COLO829 (cell line): ENCODE data around the gene NACC2.

Experiments used
- DNase-seq: peaks from one replicate; pipeline ENCODE4 v3.0.0; 2012; ENCODE audit warnings: low spot score

Gene NACC2

DNA sequence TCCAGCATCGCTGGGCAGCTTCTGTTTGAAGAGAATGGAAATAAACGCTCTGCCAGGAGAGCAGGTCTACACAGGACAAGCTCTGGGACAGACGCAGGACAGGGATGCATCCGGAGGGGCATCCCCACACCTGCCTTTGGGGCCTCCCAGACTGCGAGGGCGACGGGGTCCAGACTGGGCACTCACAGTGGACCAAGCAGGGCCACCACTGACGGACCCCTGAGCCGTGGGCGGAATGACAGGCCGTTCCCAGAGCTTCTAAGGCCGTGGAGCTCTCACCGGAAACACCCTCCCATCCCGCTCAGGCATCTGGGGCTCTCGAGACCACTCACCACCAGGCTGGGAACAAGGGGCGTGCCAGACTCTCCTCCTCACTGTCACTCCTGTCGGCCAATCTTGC, 34.1 kb upstream of the NACC2 start:
- no peak for DNase-seq

DNA sequence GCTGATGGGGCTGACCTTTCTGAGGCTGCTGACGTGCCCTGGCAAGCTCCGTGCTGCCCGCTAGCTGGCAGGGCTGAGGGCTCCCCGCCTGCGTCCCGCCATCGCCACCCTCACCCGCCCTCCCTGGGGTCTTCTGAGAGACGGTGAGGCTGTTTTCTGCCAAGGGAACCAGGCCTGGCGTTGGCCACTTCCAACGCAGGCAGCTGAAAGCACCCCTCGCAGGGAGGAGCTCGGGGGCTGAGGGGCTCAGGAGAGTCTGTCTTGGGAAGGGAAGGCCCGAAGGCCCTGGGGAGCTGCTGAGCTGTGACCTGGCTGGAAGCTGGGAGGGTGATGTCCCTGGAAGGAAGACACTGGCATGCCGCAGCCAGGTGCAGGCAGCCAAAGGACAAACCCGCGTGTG, 33.3 kb upstream of the NACC2 start:
- no peak for DNase-seq

DNA sequence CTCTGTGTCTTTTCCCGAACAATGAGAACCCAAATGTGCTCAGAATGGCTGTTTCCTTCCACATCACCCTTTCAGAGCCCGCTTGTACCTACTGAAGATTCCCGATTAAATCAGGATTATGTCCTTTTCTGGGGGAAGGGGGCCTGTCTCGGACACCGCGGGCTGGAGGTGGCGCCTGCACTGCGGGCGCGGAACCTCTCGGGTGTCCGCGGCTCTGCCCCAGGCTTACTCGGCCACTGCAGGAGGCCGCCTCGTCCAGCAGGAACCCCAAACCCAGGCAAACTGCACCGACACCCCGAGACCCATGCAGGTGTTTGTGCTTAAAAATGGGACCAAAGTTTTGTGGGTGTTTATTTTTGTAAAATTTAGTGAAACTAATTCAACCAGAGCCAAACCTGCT, 32.2 kb upstream of the NACC2 start:
- DNase-seq, result no peak

DNA sequence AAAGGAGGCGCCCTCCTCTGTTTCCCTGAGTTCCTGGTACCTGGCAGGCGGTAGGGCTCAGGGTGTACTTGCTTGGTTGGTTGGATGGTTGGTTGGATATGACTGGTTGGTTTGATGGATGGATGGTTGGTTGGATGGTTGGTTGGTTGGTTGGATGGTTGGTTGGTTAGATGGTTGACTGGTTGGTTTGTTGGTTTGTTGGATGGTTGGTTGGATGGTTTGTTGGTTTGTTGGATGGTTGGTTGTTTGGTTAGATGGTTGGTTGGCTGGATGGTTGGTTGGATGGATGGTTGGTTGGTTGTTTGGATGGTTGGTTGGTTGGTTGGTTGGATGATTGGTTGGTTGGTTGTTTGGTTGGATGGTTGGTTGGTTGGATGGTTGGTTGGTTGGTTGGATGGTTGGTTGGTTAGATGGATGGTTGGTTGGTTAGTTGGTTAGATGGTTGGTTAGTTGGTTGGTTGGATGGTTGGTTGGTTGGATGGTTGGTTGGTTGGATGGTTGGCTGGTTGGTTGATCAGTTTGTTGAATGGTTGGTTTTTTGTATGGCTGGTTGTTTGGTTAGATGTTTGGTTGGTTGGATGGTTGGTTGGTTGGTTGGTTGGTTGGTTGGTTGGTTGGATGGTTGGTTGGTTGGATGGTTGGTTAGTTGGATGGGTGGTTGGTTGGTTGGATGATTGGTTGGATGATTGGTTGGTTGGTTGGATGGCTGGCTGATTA, 30.0 kb upstream of the NACC2 start:
- no peak for DNase-seq

DNA sequence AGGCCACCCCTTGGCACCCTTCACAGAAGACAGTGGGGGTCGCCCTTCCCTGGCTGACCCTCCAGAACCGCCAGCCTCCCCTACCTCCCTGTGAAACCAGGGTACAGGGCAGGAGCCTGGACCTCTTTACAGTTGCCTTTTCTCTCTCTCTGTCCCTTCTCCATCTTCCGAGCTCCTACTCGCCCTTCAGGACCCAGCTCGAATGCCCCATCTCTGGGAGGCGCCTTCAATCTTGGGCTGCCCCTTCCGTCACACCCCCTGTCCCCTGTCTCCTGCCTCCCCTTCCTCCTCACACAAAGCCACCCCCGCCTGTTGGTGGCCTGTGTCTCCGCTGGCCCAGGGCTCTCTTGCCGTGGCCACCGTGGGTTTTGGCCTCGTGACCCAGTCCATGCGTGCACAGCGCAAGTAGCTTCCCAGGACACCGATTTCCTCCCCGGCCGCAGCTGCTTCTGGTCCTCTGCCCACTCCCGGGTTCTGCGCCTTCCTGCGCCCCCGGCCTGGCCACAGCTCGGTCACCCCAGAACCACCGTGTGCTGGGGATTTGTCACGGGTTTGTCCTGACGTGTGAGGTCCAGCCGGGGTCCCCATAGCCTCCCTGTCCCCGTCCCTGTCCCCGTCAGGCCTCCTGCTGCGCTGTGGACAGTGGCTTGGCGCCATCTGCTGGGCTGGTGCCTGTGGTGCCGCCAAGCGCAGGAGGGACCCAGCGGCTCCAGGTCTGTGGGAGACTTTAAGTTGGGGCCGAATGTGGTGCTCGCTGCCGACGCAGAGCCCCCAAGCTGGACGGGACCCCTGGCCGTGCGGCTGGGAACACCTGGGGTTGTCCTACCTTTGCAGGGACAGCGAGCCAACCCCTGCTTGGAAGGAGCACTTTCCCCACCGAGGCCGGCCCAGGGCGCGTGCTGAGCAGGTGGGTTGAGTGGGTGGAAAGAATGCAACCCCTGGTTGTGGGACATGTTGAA, 27.6 kb upstream of the NACC2 start:
- DNase-seq, result peak; percentile 66

DNA sequence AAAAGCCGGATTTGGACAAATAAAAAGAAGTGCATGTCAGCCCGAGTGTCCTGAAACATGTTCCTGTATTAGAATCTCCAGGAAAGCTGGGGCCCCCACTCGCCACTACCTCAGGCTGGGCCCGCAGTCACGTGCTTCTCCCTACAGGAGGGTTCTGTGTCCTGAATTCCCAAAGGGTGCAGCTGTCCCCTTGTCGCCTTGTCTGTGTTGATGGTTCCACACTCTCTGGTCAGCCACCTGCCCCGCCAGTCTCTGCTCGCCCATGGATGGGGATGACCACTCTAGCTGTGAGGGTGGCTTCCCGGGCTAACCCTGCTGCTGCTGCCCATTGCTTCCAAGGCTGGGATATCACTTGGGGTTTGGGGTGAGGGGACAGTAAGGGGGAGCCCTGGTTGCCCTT, 26.7 kb upstream of the NACC2 start:
- DNase-seq, result no peak

DNA sequence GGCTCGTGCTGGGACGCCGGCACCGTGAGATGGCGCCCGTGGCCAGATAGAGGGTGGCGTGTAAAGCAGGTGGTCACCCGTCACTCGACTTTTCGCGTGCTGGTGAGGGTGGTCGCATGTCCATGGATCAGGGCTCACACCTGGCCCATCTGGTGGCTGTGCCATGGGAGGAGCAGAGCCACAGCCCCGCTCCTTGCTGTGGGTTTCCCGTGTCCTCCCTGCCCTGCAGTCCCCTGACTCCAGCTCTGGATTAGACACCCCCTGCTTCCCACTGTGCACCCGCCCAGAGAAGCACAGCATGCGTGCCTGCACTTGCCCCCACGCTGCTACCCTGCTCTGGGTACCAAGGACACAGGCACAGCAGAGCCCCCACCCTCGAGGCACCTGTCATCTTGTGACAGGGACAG, 25.4 kb upstream of the NACC2 start:
- no peak for DNase-seq

DNA sequence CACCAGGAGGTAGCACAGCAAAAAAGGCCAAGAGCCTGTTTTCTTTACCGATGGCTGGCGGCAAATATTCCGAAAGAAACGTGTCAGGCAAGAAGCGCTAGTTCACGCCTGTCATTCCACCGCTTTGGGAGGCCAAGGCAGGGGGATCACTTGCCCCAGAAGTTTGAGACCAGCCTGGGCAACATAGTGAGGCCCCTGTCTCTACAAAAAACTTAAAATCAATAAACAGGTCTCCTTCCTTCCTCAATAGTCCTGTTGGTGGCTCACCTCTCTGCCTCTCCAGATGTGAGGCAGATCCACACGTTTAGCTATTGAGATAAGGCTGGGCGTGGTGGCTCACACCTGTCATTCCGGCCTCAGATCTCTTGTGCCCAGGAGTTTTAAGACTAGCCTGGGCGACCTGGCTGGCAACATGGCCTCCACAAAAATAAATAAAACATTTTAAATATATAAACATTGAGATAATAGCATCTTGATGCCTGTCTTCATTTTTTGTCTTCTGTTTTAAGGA, 24.8 kb upstream of the NACC2 start:
- no peak for DNase-seq

DNA sequence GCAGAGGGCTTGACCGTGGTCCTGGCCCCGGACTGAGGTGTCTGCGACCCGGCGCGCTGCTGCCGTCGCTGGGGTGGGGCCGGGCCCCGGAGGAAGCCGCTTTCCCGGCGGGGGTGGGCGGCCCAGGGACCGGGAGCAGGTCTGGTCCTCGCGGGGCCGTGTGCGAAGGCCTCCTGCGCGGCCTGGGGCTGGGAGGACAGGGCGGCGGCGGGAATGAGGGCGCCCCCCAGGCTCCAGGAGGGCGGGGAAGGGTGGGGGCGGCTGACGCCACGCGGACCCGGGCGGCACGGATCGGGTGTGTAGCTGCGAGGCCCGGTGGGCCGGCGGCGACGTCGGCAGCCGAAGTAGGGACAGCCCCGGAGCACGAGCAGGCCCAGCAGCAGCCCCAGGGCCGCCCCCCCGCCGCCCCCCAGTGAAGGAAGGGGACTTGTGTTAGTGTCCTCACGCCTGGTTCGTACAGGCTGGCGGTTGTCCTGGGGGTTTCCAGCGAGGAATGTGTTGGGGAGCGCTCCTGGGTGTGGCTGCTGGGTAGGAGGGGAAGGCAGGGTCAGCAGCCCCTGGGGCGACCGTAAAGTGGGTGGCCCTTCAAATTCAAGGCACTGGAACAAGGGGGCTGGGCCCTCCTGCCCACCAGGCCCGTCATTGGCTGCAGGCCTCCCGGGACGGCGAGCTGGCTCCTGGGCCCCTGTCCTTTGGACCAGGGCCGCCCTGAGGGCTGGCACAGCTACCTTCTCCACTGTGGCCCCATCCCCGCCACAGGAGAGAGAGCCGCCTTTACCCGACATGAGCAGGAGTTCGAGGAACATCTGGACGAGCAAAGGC, 24.2 kb upstream of the NACC2 start:
- no peak for DNase-seq

DNA sequence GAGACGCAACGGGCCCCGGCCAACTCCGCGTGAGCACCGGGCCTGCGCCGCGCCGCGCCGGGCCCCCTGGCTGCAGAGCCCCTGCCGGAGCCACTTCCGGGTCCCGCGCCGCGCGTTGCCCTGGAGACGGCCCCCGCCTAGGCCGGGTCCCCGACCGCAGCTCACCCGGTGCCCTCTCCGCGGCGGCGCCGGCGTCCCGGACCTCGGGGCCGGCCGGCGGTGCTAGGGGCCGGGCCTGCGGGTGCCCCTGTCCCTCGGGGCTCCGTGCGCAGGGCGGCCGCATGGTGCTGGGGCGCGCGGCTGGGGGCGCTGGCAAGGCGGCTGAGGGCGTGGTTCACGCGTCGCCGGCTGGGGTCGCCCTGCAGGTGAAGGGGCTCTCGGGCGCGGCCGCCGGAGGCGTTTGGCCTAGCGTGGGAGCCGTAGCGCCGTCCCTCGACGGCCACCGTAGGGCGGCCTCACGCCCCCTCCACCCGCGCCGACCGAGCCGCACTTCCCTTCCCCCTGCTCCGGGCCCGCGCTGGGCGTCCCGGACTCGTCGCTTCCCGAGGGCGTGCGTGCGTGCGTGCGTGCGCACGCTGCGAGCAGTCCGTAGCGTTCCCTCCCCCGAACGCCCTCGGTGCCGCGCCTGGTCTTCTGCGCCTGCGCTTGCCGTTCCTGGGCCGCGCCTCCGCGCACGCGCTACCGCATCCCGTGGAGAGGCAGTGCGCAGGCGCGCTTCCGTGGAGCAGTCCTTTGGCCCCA, 23.4 kb upstream of the NACC2 start, which contains the start of gene TMEM250:
Gene TMEM250 (minus strand): TSS at position 556 of the 741 bp plus-strand sequence. CDS start 1,975 bp downstream, outside the sequence.
- peak; percentile 98 for DNase-seq

DNA sequence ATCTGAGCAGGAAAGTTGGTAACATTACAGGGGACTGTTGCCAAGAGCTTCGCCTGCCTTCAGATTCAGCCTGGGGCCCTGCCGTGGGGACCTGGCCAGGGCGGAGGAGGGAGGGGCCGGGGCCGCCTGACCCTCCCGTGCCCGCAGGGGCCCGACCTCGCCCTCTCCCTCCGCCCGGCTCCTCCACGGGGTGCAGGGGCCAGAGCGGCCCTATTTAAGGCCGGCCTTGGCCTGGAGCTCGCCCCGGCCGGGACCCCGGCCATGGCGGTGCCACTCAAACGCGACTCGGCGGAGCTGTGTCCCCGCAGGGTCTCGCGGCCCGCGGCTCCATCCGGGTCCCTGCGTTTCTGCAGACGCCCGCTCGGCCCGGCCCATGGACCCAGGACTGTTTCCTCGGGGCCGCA, 22.8 kb upstream of the NACC2 start:
- no peak for DNase-seq

DNA sequence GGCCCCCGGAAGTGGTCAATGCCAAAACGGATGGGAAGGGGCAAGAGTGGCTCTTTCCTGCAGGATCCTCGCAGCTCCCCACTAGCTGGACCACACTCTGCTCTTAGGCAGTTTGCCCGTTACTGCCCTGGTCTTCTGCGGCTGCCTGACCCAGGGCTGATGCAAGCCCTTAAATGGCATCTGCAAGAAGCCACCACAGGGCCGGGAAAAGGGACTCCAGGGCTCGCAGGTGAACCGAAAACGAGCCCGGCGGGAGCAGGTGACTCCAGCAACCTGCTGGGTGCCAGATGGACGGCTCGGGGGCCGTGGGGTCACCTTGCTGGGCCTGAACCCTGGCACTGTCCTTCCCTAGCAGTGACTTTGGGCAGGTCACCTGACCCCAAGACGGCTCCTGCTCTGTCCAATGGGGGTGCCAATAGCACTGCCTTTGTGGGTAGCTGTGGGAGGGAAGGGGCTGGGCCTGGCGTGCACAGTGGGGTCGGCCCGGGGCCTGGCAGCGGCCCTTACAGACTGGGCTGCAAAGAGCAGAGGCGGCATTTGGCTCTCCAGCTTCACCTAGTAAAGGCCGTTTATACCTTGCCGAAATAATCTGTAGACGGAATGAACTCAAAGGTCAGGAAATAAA, 22.3 kb upstream of the NACC2 start:
- no peak for DNase-seq

DNA sequence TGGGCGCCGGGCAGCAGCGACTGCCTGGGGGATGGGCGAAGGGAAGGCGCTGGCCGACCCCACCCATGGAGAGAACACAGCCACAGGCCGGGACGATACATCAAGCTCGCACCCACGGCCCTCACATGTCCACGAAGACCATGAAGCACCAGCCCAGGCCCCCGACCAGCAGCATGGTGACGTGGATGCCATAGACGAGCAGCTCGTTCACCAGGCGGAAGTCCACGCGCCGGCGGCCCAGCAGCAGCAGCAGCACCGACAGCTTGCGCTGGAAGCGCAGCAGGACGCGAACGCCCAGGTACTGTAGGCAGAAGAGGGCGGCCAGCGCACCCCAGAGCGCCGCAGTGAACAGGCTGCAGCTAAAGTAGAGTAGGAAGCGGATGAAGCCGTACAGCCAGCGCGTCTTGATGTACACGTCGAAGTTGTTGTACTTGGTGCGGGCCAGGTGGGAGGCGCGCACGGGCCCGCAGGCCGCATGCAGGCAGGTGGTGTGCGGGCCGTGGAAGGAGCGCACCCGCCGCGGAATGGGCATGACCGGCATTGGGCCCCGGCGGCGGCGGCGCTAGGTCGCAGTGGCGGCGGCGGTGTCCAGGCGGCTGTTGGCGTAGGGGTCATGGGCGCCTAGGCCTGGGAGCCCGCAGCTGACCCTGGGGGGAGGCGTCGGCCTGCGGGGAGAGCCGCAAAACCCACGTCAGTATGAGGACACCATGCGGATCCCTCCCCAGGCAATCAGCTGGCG, 21.4 kb upstream of the NACC2 start:
- no peak for DNase-seq

DNA sequence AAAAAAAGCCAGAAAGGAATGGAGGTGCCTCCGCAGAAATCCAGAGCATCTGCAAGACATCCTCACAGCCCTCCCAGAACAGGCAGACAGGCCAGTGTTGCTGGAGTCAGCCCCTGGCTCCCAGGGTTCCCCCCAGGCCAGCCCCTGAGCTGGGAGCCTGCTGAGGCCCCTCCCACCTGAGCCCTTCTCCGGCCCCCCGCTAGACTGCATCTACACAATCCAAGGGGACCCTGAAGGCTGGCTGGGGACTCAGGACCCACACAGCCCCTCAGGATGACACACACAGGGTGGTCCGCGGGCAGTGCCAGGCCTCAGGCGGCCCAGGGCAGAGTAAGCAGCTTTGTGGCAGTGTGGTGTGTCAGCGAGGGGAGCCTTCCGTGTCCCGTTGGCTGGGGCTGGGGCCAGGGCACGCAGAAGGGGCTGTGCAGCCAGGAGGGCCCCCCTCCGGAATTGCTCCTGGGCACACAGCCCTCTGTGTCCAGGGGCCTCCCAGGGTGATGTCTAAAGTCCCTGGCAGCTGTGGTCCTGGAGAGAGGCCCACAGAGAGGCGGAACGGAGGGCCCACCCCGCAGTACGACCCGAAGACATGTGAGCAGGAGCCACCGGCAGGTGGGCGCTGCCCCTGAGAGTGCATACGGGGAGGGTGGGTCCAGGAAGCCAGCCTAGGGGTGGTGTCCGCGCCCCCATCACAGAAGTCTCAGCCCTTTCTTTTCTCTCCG, 20.7 kb upstream of the NACC2 start:
- no peak for DNase-seq

DNA sequence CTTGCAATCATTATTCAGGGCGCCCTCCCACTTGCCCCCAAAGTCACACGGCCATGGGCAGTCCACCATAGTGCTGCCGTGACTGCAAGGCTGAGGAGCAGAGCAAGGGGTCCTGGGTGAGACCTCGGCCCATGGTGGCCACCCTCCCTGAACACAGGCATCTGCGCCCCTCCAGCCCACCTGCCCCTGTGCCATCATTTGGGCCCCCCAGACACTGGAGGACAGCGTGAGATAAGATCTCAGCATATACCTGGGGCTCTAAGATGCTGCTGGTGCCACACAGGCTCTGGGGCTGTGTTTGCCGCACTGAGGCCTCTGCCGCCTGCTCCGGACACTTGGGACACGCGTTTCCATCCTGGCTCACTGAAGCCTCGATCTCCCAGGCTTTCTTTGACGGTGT, 20.1 kb upstream of the NACC2 start:
- DNase-seq, result no peak

DNA sequence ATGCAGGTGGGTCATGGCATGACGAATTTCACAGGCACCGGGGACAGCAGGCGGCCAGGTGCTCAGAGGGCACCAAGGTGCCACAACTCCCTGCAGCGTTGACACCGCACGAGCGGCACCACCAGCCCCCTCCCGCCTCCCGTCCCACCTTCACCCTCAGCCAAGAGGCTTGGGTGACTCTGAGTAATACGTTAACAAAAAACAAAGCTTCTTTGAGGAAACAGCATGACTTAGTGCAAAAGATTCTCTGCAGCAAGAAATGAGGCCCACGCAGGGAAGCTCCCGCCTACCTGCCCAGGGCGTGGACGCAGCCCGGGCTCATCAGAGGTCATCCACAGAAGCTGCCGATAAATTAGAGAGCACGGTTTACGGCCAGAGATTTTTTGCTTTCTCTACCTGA, 19.5 kb upstream of the NACC2 start:
- peak; percentile 81 for DNase-seq

DNA sequence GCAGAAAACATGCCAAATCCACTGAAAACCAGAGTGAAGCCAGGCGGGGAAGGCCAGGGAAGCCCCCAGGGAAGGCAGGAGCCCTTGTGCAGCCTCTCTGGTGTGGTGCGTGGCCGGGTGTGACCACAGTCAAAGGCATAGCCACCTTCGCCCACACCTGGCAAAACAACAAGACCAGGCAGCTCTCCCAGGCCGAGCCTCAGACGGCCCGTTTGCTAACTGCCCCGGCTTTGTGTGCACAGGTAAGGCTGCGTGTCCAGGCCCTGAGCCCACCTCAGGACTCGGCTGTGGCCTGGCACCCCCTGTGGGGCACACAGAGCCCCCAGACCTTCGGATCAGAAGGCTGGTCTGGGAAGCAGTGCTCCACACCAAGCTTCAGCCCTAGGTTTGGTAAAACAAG, 17.5 kb upstream of the NACC2 start:
- no peak for DNase-seq

DNA sequence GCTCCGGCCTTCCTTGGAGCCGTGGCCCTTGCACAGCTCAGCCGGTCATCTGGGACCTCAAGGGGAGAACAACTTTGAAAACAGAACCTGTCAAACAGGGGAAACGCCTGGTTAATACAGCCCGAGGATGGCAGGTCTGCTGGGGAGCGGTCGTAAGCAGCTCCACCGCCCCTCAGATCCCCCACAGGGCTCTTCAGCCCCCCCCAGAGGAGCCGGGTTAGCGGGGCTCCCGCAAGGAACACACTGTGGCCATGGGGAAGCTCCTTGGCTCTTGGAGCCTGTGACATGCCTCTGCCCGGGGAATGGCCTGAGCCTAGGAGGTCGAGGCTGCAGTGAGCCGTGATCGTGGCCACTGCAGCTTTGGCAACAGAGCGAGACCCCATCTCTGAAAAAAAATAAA, 16.8 kb upstream of the NACC2 start:
- no peak for DNase-seq

DNA sequence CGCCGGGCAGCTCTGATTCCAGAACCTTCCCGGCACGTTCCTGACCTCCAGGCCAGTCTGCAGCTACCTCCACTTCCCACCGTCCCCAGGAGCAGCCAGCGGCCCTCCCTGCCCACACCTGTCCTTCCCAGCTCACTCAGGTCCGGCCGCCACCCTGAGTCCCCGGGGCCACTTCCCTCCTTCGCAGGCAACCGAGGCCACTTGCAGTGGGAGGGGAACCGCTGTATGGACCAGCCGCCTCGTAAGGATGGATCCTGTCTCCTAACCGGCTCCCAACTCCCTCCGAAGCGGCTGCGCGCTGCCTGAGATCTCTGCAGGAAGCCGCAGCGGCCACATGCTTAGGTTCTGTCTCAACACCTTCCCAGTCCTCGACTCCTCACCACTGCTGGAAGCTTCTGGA, 16.1 kb upstream of the NACC2 start:
- no peak for DNase-seq
